ENCODE results near the gene PANK1.
"Not testable (repeated sequence)": the region's sequence is repeated elsewhere in the genome, so short reads cannot be mapped to it uniquely, and the experiment has no call there.

Gene PANK1

DNA sequence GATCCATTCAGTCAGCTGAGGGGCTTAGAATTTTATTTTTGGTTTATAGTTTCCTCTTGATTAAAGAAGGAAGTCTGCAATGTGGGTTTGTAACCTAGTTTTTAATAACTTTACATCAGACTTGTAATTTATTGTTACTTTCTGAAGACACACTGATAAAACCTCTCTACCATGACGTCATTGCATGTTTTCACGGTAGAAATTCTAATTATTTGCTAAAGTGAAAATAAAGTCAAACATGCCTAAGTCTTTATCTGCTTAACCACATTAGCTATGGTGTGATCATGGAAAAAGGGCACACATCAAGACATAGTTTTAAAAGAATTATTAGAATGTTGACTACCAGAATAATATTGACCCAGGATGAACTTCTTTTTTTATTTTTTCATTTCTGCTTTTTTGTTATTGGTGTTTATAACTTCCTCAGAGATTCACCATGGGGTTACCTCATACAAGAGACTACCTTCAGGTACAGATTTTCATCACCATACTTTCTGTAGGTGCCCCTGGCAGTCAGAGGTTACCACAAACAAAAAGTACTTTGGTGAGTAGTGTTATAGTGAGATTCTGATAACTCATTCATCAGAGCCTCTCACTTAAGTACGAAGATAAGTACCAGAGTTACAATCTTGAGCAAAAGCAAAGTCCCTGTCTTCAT is 7.0 kb upstream of the PANK1 start:
- no peak for DNase-seq (ENCODE audit: low read depth)

DNA sequence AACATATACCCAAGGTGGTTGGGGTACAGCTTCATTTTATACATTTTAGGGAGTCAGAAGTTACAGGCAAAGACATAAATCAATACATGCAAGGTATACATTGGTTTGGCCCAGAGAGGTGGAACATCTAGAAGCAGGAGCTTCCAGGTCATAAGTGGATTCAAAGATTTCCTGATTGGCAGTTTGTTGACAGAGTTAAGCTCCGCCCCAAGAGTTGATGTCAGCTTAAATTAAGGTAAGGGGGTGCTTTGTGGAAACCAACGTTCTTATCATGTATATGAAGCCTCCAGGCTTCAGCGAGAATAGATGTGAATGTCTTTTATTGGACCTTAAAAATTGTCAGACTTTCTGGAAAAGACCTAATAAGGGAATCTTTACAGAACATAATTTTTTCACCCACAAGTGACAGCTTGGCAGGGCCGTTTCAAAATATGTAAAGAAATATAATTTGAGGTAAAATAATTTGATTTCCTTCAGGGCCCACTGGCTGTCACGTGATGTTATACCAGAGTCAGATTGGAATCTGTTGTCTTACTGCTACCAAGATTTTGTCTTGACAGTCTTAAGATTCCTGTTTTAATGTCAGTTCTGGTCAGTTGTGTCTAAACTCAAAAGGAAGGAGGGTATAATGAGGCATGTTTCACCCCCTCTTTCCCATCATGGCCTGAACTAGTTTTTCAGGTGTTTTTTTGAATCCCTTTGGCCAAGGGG is 6.3 kb upstream of the PANK1 start:
- no peak for DNase-seq (ENCODE audit: low read depth)

DNA sequence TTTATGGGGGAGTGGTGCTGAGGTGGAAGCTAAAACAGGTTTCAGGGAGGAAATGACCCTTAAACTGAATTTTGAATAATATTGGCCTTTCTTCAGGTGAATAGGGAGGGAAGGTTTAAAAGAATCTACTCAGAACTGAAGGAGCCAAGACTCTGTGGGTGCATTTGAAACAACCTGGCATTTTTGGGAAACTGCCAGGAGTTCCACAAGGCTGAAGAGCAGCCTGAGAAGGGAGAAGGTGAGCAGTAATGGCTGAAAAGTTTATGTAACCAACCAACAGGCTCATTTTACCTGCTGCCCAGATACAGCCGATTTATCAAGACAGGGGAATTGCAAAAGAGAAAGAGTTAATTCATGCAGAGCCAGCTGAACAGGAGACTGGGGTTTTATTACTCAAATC is 4.0 kb upstream of the PANK1 start:
- DNase-seq (ENCODE audit: low read depth): no peak

DNA sequence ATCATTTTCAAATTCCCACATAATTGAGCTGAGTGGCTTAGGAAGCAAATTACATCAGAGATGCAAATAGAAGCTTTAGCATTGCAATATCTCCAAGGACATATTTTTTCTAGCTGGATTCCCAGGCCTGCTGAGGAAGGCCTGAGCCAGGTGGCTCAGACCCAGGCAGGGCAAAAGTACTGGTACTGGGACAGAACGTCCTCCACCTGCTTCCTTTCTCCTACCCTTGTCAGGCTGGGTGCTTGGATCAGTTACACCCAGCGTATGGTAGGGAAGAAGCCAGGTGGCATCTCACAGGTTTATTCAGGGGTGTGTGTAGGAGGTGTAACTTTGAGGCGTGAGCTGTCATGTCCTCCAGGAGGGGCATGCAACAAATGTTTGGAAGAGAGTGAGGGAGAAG is 3.0 kb upstream of the PANK1 start:
- no peak for DNase-seq (ENCODE audit: low read depth)

DNA sequence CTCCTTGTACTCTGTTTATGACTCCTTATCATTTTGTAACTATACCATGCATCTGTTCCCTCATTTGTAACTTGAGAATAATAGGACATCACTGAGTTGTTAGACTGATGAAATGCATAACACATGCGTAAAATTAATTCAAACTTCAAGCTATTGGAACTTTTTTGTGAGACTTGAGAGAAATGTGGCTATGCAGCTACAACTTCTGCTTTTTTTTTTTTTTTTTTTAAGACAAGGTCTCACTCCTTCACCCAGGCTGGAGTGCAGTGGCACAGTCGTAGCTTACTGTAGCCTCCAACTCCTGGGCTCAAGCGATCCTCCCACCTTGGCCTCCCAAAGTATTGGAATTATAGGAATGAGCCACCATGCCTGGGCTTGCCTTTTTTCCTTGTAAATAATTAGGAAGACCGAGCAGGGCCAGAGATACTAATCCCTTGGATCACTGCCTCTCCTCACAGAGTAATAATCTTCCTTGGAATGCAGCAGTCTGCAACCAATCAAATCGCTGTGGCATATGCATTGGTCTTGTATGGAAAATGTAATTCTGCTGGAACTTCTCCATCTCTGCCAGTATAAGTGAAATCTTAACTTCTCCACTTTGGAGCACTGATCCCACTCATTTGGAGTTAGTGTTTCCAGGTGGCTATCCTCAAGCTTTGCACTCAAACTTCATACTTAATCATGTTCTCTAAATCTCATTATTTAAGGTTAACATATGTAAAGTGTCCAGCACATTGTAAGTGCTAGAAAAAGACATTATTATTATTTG is 2.0 kb upstream of the PANK1 start:
- DNase-seq (ENCODE audit: low read depth): no peak

DNA sequence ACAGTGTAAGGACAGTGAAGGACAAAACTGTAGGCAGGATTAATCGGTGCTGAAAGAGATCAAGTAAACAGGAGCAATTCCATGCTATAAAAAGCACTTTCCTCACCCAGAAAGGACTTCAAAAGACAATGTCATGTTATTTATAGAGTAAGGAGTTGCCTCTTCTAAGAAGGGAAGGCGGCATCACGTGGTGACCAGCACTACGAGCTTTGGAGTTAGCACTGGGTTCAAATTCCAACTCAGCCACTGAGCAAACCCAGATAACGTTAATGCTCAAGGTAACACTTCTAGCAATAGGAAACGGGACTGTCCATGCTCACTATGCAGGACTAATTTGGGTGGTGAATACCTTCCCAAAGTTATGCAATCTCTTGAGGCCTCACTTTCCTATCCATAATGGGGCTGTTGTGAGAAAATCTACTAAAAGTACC is 715 bp upstream of the PANK1 start:
- DNase-seq (ENCODE audit: low read depth): no peak

DNA sequence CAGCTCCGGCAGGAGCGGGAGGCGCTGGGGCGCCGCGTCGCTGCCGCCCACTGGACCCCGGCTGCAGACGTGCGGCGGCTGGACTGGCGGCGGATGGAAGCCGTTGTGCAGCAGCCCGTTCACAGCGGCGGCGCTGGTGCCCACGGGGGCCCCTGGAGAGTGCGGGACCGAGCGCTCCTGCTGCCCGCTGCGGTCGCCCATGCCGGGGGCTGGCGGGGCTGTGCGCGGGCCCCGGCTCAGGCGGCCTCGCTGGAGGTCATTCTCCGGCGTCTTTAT is 413 bp downstream of the PANK1 start:
- no peak for DNase-seq (ENCODE audit: low read depth)

DNA sequence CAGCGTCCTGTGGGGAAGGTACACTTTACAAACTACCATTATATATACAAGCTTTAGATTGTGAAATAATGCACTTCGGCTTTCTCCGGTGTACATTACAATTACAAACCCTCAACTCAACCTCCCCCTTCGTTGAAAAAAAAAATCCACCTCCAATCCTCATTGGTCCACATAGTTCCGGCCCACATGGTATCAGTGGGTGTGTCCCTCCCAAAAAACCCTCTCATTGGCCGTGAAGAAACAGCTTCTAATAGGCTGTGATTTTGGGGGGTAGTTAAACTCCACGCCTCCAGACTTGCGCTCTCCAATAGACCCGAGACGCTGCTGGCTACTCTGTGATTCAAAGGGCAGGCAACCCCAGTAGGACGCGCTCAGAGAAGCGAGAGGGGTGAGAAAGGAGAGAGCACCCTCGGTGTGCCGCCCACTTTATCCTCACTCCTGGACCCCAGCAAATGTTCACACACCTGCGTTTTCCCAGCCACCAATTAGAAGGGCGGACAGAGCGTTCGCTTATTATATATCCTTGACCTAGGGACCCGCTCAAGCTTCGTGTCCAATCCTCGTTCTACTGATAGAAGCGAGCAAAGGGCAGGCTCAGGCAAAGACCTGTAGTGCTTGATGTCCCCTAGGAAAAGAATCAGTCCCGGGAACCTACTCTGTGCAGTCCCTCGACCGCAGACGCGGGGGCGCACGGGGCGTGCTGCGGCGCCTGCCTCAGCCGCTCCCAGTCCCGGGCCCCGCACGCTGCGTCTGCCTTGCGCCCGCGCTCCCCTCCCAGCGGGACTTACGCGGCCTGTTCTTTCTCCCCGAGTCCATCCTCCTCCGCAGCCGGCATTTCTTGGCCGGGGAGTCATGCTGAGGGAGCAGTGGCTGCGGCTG is 991 bp downstream of the PANK1 start:
- DNase-seq (ENCODE audit: low read depth): peak; percentile 58

DNA sequence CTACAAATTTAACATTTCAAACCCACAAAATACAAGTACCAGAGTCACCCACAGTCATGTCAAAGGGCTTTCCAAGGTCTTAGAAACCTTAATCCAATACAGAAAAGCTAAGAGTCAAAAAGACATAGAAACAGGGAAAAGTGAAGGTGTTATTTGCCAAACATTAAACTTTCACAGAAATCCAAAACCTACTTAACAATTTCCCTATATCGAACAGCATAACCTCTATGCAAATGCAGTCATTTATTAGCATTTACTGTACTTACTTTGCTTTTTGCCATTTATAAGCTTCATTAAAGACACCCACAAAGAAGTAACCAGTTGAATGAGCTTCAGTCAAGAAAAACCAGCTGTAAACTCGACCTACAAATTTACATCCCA is 1.6 kb downstream of the PANK1 start:
- no peak for DNase-seq (ENCODE audit: low read depth)

DNA sequence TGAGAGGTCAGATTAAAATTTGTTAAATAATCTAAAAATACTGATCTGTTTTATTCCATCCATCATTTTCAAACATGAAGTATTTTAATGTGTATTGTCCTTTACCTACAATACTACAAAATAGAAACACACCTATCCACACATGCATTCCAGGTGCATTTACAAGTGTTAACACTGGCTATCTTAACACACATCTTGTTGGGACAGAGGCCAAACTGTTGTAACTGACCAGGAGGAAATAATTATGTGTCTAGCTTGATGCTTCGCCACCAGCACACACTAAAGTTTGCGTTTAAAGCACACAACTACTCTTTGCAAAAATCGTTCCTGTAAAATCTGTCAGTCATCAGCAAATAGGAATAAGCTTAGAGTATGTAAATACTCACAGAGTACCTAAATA is 2.8 kb downstream of the PANK1 start:
- no peak for DNase-seq (ENCODE audit: low read depth)

DNA sequence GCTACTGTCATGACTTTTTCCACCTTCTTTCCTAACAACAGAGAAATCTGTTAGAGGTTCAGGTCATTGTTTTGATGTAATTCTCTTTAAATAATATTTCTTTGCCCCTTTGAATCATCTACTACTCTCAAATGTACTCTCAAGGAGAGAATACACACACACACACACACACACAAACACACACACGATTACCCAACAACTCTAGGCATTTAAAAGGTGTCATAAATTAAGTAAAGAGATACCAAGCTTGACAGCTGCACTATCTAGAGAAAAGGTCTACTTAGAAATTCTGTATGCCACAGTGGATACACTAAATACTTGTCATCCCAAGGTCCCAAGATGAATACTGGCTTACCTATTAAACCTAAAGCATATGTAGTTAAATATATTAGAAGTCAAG is 4.8 kb downstream of the PANK1 start:
- DNase-seq (ENCODE audit: low read depth): no peak

DNA sequence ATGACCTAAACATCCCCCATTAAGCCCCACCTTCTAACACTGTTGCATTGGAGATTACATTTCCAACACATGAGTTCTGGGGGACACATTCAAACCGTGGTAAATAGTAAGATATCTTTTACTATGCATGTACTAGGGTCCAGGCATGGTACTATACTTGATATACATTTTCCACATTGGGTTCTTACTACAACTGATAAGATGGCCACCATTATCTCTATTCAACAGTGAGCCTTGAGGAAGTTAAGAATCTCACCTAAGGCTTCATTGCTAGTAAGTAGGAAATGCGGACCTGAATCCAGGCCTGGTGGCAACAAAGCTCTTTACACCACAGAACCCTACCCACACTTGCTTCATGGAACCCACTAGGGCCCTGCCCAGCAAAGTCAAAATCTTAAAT is 5.7 kb downstream of the PANK1 start:
- no peak for DNase-seq (ENCODE audit: low read depth)

DNA sequence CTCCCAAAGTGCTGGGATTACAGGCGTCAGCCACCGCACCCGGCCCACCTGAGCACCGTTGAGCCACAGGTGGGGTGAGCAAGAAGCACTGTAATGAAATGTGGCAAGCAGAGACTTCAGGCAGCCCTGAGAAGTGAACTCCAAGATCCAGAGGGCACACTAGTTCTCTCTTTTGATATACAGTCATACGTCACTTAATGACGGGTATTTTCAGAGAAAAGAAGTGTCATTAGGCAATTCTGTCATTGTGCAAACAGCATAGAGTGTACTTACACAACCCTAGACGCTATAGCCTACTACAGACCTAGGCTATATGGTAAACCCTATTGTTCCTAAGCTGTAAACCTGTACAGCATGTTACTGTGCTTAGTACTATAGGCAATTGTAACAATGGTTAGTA is 7.9 kb downstream of the PANK1 start:
- DNase-seq (ENCODE audit: low read depth): no peak

DNA sequence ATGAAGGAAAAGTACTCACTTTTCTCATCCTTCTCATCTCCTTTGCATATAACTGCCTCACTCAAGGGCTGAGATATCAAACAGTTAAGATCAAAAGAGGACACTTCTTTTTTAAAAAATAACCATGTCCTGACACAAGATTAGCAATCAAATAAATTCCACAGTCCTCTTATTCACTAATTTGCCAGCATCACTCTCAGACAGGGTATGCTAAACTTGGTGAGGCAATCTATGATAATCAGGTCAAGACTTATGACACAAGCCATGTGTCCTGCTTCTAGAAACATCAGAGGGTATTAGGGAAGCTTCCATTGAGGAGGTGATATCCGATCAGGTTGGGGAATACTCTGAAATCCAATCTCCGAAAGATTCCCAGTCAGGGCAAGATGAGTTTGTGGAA is 10.4 kb downstream of the PANK1 start:
- DNase-seq (ENCODE audit: low read depth): no peak

DNA sequence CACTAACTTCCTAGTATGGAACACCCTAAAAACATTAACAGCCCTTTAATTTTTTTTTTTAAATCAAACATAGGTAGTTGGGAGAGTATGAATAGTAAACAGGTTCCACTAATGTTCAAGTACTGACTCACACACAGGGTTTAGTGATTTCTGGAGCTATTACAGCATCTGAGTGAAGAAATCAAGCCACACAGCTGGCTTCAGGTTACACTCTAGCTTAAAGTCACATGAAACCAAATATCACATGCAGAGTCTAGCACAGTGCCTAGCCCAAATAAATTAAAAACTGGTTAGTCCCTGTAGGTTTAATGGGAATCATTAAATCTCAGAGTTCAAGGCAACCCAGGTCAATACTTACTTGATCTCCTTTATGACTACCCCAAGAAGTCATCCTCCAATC is 11.6 kb downstream of the PANK1 start:
- DNase-seq (ENCODE audit: low read depth): no peak

DNA sequence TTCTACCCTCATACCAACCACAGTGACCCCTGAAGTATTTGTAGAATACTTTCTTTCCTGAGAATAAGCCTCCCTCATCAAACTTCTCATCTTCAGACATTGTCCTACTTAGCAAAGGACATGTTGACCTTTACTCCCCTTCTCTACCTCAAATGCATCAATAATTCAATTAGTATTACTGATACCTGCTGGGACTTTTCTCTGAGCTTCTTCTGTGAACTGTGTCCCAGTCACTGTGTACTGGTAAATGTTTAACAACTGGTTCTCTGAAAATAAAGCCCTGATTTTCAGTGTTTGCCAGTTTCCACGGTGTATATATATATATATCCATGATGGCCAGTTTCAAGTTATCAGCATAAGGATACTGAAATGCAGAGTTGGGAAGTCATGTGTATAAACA is 12.2 kb downstream of the PANK1 start:
- DNase-seq (ENCODE audit: low read depth): no peak

DNA sequence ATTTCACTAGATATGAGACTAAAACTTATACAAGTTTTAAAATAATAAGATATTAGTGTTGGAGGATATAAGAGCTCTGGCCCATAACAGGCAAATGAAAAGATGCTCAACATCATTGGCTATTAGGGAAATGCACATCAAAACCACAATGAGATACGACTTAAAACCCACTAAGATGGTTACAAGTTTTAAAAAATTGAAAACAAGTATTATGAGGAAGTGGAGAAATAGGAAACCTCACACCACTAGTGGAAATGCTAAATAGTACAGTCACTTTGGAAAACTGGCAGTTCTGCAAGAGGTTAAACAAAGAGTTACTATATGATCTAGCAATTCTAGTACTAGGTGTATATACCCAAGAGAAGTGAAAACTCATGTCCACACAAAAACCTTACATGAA is 17.2 kb downstream of the PANK1 start:
- no peak for DNase-seq (ENCODE audit: low read depth)

DNA sequence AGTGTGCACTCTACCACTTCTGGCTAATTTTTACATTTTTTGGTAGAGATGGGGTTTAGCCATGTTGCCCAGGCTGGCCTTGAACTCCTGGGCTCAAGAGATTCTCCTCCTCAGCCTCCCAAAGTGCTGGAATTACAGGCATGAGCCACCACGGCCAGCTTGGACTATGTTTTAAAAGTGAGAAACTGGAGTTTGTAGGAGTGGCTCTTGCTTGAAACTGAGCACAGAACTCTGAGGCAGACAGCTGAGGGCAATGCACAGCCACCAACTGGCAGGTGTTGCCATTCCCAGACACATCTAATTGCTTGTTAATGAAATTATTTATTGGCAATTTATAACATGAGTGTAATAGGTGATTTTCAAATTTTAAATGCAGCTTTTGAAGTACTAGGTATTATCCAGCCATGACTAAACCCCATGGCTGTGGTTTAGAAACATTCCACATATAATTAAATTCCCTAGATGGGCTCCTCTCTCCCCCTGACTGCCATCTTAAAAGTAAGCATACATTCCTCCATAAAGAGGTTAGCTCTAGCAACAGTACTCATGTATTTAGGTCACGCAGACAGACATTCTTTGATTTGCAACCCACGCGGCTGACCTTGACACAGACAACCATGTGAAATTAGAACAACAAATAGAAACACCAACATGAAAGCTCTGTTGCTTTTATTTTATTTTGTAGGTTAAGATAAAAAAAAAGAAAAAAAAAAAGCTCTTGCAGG is 19.8 kb downstream of the PANK1 start:
- no peak for DNase-seq (ENCODE audit: low read depth)

DNA sequence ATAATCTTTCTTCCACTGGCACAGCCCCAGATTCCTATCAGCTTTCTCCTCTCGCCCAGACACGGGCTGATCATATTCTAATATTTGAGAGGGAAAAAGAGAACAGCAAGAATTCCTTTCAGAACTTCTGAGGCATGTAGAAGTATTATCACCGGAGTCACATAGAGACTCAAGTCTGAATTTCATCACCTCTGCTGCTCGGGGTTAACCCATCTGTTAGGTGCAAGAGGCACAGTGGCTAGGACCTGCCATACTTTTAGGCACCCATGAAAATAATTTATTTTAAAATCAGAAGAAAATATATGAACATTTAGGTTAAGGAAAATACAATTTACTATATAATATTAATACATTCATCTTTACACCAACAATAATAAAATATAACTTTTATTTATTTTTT is 21.0 kb downstream of the PANK1 start:
- no peak for DNase-seq (ENCODE audit: low read depth)

DNA sequence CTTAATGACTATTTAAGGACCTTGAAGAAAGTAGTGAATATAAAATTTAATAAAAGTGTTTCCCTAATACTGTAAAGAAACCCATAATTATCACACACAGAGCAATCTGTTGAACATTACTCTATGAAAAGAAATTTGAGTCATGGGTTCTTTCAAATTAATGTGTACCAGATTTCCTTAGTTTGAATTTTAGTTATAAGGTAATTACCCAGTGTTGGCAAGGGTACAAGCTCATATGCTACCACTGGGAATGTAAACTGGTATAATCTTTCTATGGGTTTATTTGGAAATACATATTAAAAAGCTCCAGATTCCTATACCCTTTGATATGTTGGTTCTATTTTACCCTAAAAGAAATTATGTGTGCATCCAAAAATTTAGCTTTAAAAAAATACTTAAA is 22.9 kb downstream of the PANK1 start:
- DNase-seq (ENCODE audit: low read depth): no peak

DNA sequence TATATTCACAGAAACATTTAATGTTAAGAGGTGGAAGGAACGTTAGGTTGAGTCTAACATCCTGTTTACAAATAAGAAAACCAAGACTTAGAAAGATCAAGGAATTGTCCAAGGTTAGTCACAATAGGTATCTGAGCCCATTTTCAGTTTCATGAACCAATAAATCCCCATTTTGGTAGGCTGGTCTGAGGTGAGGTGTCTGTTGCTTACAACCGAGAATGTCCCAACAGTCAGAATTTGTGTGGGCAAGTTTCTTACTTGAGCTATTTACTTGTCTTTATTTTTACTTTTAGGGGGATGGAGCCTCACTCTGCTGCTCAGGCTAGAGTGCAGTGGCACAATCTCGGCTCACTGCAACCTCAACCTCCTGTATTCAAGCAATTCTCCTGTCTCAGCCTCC is 23.6 kb downstream of the PANK1 start:
- DNase-seq (ENCODE audit: low read depth): no peak

DNA sequence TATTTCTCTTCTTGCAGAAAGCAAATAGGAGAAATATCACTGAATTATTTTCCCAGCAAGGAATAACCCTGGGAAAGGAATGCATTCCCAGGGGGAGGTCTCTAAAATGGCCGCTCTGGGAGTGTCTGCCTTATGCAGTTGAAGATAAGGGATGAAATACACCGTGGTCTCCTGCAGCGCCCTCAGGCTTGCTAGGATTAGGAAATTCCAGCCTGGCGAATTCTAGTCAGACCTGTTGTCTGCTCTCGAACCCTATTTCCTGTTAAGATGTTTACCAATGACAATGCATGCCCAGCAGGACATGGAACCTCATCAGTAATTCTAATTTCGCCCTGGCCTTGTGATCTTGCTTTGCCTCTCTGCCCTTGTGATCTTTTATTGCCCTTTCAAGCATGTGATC is 24.7 kb downstream of the PANK1 start:
- not testable (repeated sequence) for DNase-seq (ENCODE audit: low read depth)
